ENCODE results near the gene TP63.

TP63 gene

GRCh38 chr3:189824629-189825312 lies 193.6 kb downstream of the TP63 start:
- DNase-seq = no peak

GRCh38 chr3:189826566-189826965 lies 195.4 kb downstream of the TP63 start:
- DNase-seq = no peak

GRCh38 chr3:189827108-189827507 lies 195.9 kb downstream of the TP63 start:
- DNase-seq = no peak

GRCh38 chr3:189830401-189830800 lies 199.2 kb downstream of the TP63 start:
- no peak for DNase-seq

- DNase-seq = no peak
Observed at GRCh38 chr3:189833266-189833665, 202.1 kb downstream of the TP63 start.

GRCh38 chr3:189833996-189834395 lies 202.8 kb downstream of the TP63 start:
- no peak for DNase-seq

- DNase-seq = no peak
Observed at GRCh38 chr3:189834462-189834861, 203.3 kb downstream of the TP63 start.

GRCh38 chr3:189836795-189837194 lies 205.6 kb downstream of the TP63 start:
- no peak for DNase-seq

GRCh38 chr3:189838291-189838690 lies 207.1 kb downstream of the TP63 start:
- no peak for DNase-seq

- DNase-seq = no peak
Observed at GRCh38 chr3:189839576-189839975, 208.4 kb downstream of the TP63 start.

- DNase-seq = no peak
Observed at GRCh38 chr3:189841473-189842205, 210.4 kb downstream of the TP63 start.

- DNase-seq = no peak
Observed at GRCh38 chr3:189842681-189843602, 211.8 kb downstream of the TP63 start.

GRCh38 chr3:189845069-189845468 lies 213.9 kb downstream of the TP63 start:
- no peak for DNase-seq

- DNase-seq = no peak
Observed at GRCh38 chr3:189848395-189849040, 217.3 kb downstream of the TP63 start.

- DNase-seq = no peak
Observed at GRCh38 chr3:189849262-189849661, 218.1 kb downstream of the TP63 start.

GRCh38 chr3:189851682-189852081 lies 220.5 kb downstream of the TP63 start:
- DNase-seq = no peak

GRCh38 chr3:189853906-189854305 lies 222.7 kb downstream of the TP63 start:
- no peak for DNase-seq

GRCh38 chr3:189860296-189860695 lies 229.1 kb downstream of the TP63 start:
- DNase-seq = no peak

GRCh38 chr3:189862385-189862998 lies 231.3 kb downstream of the TP63 start:
- DNase-seq = no peak

- no peak for DNase-seq
Observed at GRCh38 chr3:189863031-189863430, 231.8 kb downstream of the TP63 start.

- DNase-seq = no peak
Observed at GRCh38 chr3:189868061-189868460, 236.9 kb downstream of the TP63 start.

- no peak for DNase-seq
Observed at GRCh38 chr3:189869165-189869564, 238.0 kb downstream of the TP63 start.
